WTC11 (cell line): ENCODE measurements around the gene TRPM2. TPM values are rescaled to one million over a fixed set of nuclear protein-coding genes. Genes with fewer than 3 reads are reported as not detected.

ENCODE experiments used
- ATAC-seq: fragments of 200-7000 bp; cut with Tn5 transposase; 2 replicates; pipeline ENCODE4 v1.10.0; 2021; ENCODE audit warnings: mild to moderate bottlenecking, moderate library complexity
- CTCF ChIA-PET: fragments of 300-600 bp; sonication (Branson Sonifier 250); formaldehyde crosslinking; loops from one replicate; lab custom pipeline; 2021; ENCODE audit warnings: antibody characterized with exemption; lab: Charles Lee
- POLR2A ChIA-PET: fragments of 350-600 bp; sonication (Branson Sonifier 250); formaldehyde crosslinking; loops from one replicate; lab custom pipeline; 2021; ENCODE audit warnings: antibody characterized with exemption; lab: Charles Lee
- DNase-seq: peaks from one replicate; pipeline ENCODE4 v3.0.0; 2021; ENCODE audit warnings: low spot score
- H3K27ac Mint-ChIP-seq: 2 replicates; pipeline ENCODE4 v1.8.0; 2021; ENCODE audit warnings: mixed read lengths
- H3K27me3 Mint-ChIP-seq: 2 replicates; pipeline ENCODE4 v1.8.0; 2021; ENCODE audit warnings: low read depth, mild to moderate bottlenecking, moderate library complexity, mixed read lengths
- H3K36me3 Mint-ChIP-seq: 2 replicates; pipeline ENCODE4 v1.8.0; 2021; ENCODE audit warnings: mixed read lengths
- H3K4me1 Mint-ChIP-seq: 2 replicates; pipeline ENCODE4 v1.8.0; 2022; ENCODE audit warnings: mixed read lengths
- H3K4me3 Mint-ChIP-seq: 2 replicates; pipeline ENCODE4 v1.8.0; 2021; ENCODE audit warnings: mild to moderate bottlenecking, moderate library complexity, mixed read lengths
- H3K9me3 Mint-ChIP-seq: 2 replicates; pipeline ENCODE4 v1.8.0; 2021; ENCODE audit warnings: mixed read lengths
- EMX1 ChIP-seq: fragments of 250-450 bp; sonication (Bioruptor Pico); IDR thresholded peaks from 2 replicates; pipeline ENCODE4 v1.8.0; 2021; ENCODE audit warnings: mild to moderate bottlenecking
- FOXJ3 ChIP-seq: sonication (generic); formaldehyde crosslinking; IDR thresholded peaks from 2 replicates; pipeline ENCODE4 v1.9.0; 2021; ENCODE audit warnings: missing genetic modification reagents, mild to moderate bottlenecking, borderline replicate concordance
- GTF2I ChIP-seq: fragments of 250-450 bp; sonication (Bioruptor Pico); conservative IDR thresholded peaks from 2 replicates; pipeline ENCODE4 v1.4.0; 2021; ENCODE audit warnings: mild to moderate bottlenecking
- KAT7 ChIP-seq: sonication (generic); formaldehyde crosslinking; IDR thresholded peaks from 2 replicates; pipeline ENCODE4 v1.8.1; 2023; ENCODE audit warnings: missing genetic modification reagents, mild to moderate bottlenecking, borderline replicate concordance
- MXD4 ChIP-seq: fragments of 250-450 bp; sonication (Bioruptor Pico); IDR thresholded peaks from 2 replicates; pipeline ENCODE4 v1.8.0; 2021; ENCODE audit warnings: mild to moderate bottlenecking, moderate library complexity, borderline replicate concordance
- NR1H2 ChIP-seq: sonication (generic); formaldehyde crosslinking; IDR thresholded peaks from 2 replicates; pipeline ENCODE4 v1.9.0; 2021; ENCODE audit warnings: mild to moderate bottlenecking, moderate library complexity, missing genetic modification reagents
- TEAD1 ChIP-seq: sonication (generic); formaldehyde crosslinking; IDR thresholded peaks from 2 replicates; pipeline ENCODE4 v1.8.0; 2022; ENCODE audit warnings: mild to moderate bottlenecking, missing genetic modification reagents
- TP53 ChIP-seq: sonication (generic); formaldehyde crosslinking; IDR thresholded peaks from 2 replicates; pipeline ENCODE4 v1.8.1; 2023; ENCODE audit warnings: mild to moderate bottlenecking, missing genetic modification reagents
- ZBTB21 ChIP-seq: sonication (generic); formaldehyde crosslinking; IDR thresholded peaks from 2 replicates; pipeline ENCODE4 v1.8.1; 2023; ENCODE audit warnings: mild to moderate bottlenecking, missing genetic modification reagents, borderline replicate concordance
- ZNF263 ChIP-seq: sonication (generic); formaldehyde crosslinking; IDR thresholded peaks from 2 replicates; pipeline ENCODE4 v1.8.1; 2022; ENCODE audit warnings: low read depth, mild to moderate bottlenecking, moderate library complexity, missing genetic modification reagents
- total RNA-seq: library from RNA; stranded (reverse); gene quantifications from 3 replicates; pipeline ENCODE4 v1.2.3, GENCODE V29; 2021
- TF ChIP-seq, protein P1 (sequence below): sonication (generic); formaldehyde crosslinking; IDR thresholded peaks from 2 replicates; pipeline ENCODE4 v1.8.1; 2022; ENCODE audit warnings: missing genetic modification reagents, borderline replicate concordance
- TF ChIP-seq, protein P2 (sequence below): fragments of 250-450 bp; sonication (Bioruptor Pico); conservative IDR thresholded peaks from 2 replicates; pipeline ENCODE4 v1.9.0; 2021; ENCODE audit warnings: mild to moderate bottlenecking
- TF ChIP-seq, protein P3 (sequence below): sonication (generic); formaldehyde crosslinking; IDR thresholded peaks from 2 replicates; pipeline ENCODE4 v1.8.1; 2023; ENCODE audit warnings: mild to moderate bottlenecking, missing genetic modification reagents
- TF ChIP-seq, protein P4 (sequence below): fragments of 250-450 bp; sonication (Bioruptor Pico); IDR thresholded peaks from 2 replicates; pipeline ENCODE4 v1.9.0; 2021; ENCODE audit warnings: moderate library complexity, mild to moderate bottlenecking, inconsistent platforms, borderline replicate concordance
- TF ChIP-seq, protein P5 (sequence below): fragments of 250-450 bp; sonication (Bioruptor Pico); IDR thresholded peaks from 2 replicates; pipeline ENCODE4 v1.9.0; 2021; ENCODE audit warnings: mild to moderate bottlenecking, borderline replicate concordance
- TF ChIP-seq, protein P6 (sequence below): fragments of 250-450 bp; sonication (Bioruptor Pico); IDR thresholded peaks from 2 replicates; pipeline ENCODE4 v1.9.0; 2021; ENCODE audit warnings: mild to moderate bottlenecking
- TF ChIP-seq, protein P7 (sequence below): sonication (generic); formaldehyde crosslinking; IDR thresholded peaks from 2 replicates; pipeline ENCODE4 v1.8.1; 2022; ENCODE audit warnings: mild to moderate bottlenecking, moderate library complexity, missing genetic modification reagents

Gene TRPM2
- total RNA-seq, 1 experiment from 2014 or later = 0.92 TPM

DNA sequence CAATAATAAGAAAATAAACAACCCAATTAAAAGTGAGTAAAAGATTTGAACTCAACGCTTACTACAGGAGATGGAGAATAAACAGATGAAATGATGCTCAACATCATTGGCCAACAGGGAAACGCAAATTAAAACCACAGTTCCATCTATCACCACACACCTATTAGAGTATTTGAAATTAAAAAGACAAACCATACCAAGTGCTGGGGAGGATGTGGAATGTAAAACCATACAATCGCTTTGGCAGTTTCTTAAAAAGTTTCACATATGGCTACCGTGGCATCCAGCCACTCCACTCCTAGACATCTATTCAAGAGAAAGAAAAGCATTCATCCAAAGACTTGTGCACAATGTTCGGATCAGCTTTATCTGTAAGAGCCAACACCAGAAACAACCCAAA lies 100.6 kb downstream of the TRPM2 start:
- no peak for DNase-seq
- POLR2A ChIA-PET = interaction anchor here (0.9 to 1.3 kb wide), 2 partner anchors 26 to 115 kb away, joined by 4 read pairs; partner anchors contain the start of gene CFAP410
- Mint-ChIP-seq H3K27ac (no peak overlapping the region), H3K27me3 (peaks cover 17% of the 10 kb centered on the region), H3K36me3 (no peaks in the 10 kb centered on the region), H3K4me1 (peaks cover 4% of the 10 kb centered on the region; the same call in 1 of the 2 replicates), H3K4me3 (peak overlapping the region; percentile 60), H3K9me3 (0 out of 2 replicates have a peak, but pooled peaks cover 4% of the 10 kb centered on the region)
- ATAC-seq = no peak
- CTCF ChIA-PET = interaction anchor here (0.9 to 3.2 kb wide), 5 partner anchors 10 to 85 kb away, joined by 3 to 31 read pairs (median 9); no protein-coding TSS in a partner anchor
- TF ChIP-seq, protein P1, sequence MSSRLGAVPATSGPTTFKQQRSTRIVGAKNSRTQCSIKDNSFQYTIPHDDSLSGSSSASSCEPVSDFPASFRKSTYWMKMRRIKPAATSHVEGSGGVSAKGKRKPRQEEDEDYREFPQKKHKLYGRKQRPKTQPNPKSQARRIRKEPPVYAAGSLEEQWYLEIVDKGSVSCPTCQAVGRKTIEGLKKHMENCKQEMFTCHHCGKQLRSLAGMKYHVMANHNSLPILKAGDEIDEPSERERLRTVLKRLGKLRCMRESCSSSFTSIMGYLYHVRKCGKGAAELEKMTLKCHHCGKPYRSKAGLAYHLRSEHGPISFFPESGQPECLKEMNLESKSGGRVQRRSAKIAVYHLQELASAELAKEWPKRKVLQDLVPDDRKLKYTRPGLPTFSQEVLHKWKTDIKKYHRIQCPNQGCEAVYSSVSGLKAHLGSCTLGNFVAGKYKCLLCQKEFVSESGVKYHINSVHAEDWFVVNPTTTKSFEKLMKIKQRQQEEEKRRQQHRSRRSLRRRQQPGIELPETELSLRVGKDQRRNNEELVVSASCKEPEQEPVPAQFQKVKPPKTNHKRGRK = no peak
- TF ChIP-seq ZBTB21 (CRISPR knock-in tag) (no peak), EMX1 (CRISPR knock-in tag) (no peak), TP53 (CRISPR knock-in tag) (no peak), MXD4 (CRISPR knock-in tag) (no peak), NR1H2 (no peak), TEAD1 (CRISPR knock-in tag) (no peak), FOXJ3 (CRISPR knock-in tag) (no peak), GTF2I (no peak), KAT7 (CRISPR knock-in tag) (no peak), ZNF263 (CRISPR knock-in tag) (no peak)
- TF ChIP-seq, protein P2, sequence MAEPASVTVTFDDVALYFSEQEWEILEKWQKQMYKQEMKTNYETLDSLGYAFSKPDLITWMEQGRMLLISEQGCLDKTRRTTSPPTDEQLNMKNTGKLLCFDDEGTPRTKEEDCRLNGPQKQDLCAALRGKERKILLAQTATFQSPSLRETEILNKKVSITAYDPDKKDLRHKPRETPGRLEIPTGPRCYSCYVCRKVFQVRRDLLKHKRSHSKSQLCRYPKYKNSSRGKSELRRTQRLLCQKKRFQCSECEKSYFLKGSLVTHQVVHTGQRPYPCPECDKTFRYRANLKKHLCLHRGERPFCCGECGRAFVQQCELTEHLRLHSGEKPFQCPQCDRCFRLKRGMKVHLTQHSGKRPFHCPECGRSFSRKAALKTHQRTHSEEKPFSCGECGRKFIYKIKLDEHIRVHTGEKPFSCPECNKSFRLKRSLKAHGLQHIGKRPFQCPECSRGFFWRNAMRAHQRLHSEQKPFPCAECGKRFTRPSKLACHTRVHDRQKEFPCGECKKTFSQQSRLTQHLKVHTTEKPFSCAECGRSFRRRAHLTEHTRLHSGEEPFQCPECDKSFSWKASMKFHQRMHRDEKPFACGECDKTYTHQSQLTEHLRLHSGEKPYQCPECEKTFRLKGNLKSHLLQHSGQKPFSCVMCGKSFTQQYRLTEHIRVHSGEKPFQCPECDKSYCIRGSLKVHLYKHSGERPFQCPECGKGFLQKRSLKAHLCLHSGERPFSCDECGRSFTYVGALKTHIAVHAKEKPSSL = no peak
- TF ChIP-seq, protein P3, sequence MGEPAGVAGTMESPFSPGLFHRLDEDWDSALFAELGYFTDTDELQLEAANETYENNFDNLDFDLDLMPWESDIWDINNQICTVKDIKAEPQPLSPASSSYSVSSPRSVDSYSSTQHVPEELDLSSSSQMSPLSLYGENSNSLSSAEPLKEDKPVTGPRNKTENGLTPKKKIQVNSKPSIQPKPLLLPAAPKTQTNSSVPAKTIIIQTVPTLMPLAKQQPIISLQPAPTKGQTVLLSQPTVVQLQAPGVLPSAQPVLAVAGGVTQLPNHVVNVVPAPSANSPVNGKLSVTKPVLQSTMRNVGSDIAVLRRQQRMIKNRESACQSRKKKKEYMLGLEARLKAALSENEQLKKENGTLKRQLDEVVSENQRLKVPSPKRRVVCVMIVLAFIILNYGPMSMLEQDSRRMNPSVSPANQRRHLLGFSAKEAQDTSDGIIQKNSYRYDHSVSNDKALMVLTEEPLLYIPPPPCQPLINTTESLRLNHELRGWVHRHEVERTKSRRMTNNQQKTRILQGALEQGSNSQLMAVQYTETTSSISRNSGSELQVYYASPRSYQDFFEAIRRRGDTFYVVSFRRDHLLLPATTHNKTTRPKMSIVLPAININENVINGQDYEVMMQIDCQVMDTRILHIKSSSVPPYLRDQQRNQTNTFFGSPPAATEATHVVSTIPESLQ (CRISPR knock-in tag) = no peak
- TF ChIP-seq, protein P4, sequence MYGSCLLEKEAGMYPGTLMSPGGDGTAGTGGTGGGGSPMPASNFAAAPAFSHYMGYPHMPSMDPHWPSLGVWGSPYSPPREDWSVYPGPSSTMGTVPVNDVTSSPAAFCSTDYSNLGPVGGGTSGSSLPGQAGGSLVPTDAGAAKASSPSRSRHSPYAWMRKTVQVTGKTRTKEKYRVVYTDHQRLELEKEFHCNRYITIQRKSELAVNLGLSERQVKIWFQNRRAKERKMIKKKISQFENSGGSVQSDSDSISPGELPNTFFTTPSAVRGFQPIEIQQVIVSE (CRISPR knock-in tag) = no peak
- TF ChIP-seq, protein P5, sequence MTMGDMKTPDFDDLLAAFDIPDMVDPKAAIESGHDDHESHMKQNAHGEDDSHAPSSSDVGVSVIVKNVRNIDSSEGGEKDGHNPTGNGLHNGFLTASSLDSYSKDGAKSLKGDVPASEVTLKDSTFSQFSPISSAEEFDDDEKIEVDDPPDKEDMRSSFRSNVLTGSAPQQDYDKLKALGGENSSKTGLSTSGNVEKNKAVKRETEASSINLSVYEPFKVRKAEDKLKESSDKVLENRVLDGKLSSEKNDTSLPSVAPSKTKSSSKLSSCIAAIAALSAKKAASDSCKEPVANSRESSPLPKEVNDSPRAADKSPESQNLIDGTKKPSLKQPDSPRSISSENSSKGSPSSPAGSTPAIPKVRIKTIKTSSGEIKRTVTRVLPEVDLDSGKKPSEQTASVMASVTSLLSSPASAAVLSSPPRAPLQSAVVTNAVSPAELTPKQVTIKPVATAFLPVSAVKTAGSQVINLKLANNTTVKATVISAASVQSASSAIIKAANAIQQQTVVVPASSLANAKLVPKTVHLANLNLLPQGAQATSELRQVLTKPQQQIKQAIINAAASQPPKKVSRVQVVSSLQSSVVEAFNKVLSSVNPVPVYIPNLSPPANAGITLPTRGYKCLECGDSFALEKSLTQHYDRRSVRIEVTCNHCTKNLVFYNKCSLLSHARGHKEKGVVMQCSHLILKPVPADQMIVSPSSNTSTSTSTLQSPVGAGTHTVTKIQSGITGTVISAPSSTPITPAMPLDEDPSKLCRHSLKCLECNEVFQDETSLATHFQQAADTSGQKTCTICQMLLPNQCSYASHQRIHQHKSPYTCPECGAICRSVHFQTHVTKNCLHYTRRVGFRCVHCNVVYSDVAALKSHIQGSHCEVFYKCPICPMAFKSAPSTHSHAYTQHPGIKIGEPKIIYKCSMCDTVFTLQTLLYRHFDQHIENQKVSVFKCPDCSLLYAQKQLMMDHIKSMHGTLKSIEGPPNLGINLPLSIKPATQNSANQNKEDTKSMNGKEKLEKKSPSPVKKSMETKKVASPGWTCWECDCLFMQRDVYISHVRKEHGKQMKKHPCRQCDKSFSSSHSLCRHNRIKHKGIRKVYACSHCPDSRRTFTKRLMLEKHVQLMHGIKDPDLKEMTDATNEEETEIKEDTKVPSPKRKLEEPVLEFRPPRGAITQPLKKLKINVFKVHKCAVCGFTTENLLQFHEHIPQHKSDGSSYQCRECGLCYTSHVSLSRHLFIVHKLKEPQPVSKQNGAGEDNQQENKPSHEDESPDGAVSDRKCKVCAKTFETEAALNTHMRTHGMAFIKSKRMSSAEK (CRISPR knock-in tag) = no peak
- TF ChIP-seq, protein P6, sequence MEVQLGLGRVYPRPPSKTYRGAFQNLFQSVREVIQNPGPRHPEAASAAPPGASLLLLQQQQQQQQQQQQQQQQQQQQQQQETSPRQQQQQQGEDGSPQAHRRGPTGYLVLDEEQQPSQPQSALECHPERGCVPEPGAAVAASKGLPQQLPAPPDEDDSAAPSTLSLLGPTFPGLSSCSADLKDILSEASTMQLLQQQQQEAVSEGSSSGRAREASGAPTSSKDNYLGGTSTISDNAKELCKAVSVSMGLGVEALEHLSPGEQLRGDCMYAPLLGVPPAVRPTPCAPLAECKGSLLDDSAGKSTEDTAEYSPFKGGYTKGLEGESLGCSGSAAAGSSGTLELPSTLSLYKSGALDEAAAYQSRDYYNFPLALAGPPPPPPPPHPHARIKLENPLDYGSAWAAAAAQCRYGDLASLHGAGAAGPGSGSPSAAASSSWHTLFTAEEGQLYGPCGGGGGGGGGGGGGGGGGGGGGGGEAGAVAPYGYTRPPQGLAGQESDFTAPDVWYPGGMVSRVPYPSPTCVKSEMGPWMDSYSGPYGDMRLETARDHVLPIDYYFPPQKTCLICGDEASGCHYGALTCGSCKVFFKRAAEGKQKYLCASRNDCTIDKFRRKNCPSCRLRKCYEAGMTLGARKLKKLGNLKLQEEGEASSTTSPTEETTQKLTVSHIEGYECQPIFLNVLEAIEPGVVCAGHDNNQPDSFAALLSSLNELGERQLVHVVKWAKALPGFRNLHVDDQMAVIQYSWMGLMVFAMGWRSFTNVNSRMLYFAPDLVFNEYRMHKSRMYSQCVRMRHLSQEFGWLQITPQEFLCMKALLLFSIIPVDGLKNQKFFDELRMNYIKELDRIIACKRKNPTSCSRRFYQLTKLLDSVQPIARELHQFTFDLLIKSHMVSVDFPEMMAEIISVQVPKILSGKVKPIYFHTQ = no peak
- TF ChIP-seq, protein P7, sequence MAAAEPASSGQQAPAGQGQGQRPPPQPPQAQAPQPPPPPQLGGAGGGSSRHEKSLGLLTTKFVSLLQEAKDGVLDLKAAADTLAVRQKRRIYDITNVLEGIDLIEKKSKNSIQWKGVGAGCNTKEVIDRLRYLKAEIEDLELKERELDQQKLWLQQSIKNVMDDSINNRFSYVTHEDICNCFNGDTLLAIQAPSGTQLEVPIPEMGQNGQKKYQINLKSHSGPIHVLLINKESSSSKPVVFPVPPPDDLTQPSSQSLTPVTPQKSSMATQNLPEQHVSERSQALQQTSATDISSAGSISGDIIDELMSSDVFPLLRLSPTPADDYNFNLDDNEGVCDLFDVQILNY (CRISPR knock-in tag) = no peak
